Measurements from ENCODE around the gene IL10.
A peak's percentile ranks its signal among the peaks of the same experiment; 100 is the strongest.

IL10 gene

GRCh38 chr1:206736878-206737728 is 35.2 kb downstream of the IL10 start:
- no peak overlapping the region for H3K4me3 ChIP-seq (replicated peaks in 1 of 2; ENCODE audit: low read depth in 2 of 2, low read length in 2 of 2)
- no peak for DNase-seq (ENCODE audit: low read depth in 2 of 2)
- no peak for TF ChIP-seq CTCF (IDR thresholded peaks at IDR 0.05; ENCODE audit: low read depth, low read length)

- TF ChIP-seq CTCF (IDR thresholded peaks at IDR 0.05; ENCODE audit: low read depth, low read length) = no peak
- DNase-seq (ENCODE audit: low read depth in 2 of 2) = peak; percentile 56 to 64
Observed at GRCh38 chr1:206735553-206736031, 36.7 kb downstream of the IL10 start.

GRCh38 chr1:206734499-206735142 is 37.7 kb downstream of the IL10 start:
- H3K4me3 ChIP-seq (replicated peaks in 1 of 2; ENCODE audit: low read depth in 2 of 2, low read length in 2 of 2) = no peak overlapping the region
- DNase-seq (ENCODE audit: low read depth in 2 of 2) = peak; percentile 55 to 61
- peak; percentile 87 for TF ChIP-seq CTCF (IDR thresholded peaks at IDR 0.05; ENCODE audit: low read depth, low read length)

More at GRCh38 chr1:206735553-206736031, 36.7 kb downstream of the IL10 start:
- no peak overlapping the region for H3K4me3 ChIP-seq (replicated peaks in 1 of 2; ENCODE audit: low read depth in 2 of 2, low read length in 2 of 2)

- no peak for DNase-seq (ENCODE audit: low read depth in 2 of 2)
- no peak overlapping the region for H3K4me3 ChIP-seq (replicated peaks in 1 of 2; ENCODE audit: low read depth in 2 of 2, low read length in 2 of 2)
- no peak for TF ChIP-seq CTCF (IDR thresholded peaks at IDR 0.05; ENCODE audit: low read depth, low read length)
Observed at GRCh38 chr1:206732992-206733391, 39.3 kb downstream of the IL10 start.

- no peak overlapping the region for H3K4me3 ChIP-seq (replicated peaks in 1 of 2; ENCODE audit: low read depth in 2 of 2, low read length in 2 of 2)
- TF ChIP-seq CTCF (IDR thresholded peaks at IDR 0.05; ENCODE audit: low read depth, low read length) = no peak
- DNase-seq (ENCODE audit: low read depth in 2 of 2) = no peak
Observed at GRCh38 chr1:206732508-206732907, 39.8 kb downstream of the IL10 start.

- no peak for DNase-seq (ENCODE audit: low read depth in 2 of 2)
- no peak overlapping the region for H3K4me3 ChIP-seq (replicated peaks in 1 of 2; ENCODE audit: low read depth in 2 of 2, low read length in 2 of 2)
- TF ChIP-seq CTCF (IDR thresholded peaks at IDR 0.05; ENCODE audit: low read depth, low read length) = no peak
Observed at GRCh38 chr1:206729507-206729906, 42.8 kb downstream of the IL10 start.
